Measurements from ENCODE around the gene VWA5B1.
A peak's percentile ranks its signal among the peaks of the same experiment; 100 is the strongest.

The VWA5B1 gene

GRCh38 chr1:20365421-20366055 is 74.9 kb downstream of the VWA5B1 start:
- FAIRE-seq (no peak), DNase-seq (ENCODE audit: insufficient read length, low spot score) (no peak)

GRCh38 chr1:20366056-20366462 is 75.4 kb downstream of the VWA5B1 start:
- DNase-seq (ENCODE audit: insufficient read length, low spot score) (no peak), FAIRE-seq (no peak)

DNA sequence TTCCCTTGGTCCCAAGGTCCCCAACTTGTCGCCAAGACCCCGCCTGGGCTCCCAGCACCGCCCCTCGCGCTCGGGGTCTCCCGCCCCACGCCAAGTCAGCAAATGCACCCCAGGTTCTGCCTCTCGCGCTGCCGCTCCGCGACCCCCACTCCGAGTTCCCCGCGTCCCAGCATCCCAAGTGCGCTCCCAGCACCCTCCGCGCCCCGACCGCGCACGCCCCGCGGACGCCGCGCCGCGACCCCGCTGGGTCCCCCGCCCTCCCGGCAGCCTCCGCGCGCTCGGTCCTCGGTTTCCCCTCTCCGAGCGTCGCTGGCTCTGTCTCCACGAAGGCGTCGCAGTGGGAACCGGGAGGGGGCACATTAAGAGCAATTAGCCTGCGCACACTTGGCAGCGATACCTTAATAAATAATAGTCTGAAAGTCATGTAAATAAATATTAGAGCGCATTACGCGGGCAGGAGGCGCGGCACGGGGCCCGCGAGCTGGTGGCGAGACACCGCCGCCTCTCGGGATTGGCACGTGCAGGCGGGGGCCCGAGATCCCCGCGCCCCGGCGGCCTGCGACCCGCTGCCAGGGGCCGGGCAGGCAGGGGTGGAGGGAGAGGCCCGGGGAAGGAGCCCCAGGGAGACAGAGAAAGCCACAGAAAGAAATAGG is 75.9 kb downstream of the VWA5B1 start:
- DNase-seq (ENCODE audit: insufficient read length, low spot score) (no peak), FAIRE-seq (no peak)

DNA sequence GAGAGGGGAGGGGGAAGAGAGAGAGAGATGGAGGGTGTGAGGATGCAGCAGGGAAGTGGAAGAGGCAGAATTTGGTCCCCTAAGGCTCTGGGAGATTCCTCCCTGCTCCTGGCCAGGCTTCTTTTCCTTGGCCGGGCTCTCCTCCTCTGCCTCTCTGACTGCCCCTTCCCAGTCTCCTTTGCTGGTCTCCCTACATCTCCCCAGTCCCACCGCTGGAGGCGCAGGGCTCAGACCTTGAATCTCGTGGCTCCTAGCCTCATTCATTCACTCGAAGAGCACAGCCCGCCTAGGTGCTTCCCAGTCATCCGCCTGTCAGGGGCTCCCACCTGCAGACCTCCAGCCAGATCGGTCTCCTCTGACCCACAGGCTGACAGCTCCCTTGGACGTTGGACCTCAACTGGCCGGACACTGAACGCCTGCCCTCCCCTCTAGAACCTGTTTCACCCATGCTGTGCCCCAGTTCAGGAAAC is 76.5 kb downstream of the VWA5B1 start:
- FAIRE-seq (no peak), DNase-seq (ENCODE audit: insufficient read length, low spot score) (peak; percentile 41)

DNA sequence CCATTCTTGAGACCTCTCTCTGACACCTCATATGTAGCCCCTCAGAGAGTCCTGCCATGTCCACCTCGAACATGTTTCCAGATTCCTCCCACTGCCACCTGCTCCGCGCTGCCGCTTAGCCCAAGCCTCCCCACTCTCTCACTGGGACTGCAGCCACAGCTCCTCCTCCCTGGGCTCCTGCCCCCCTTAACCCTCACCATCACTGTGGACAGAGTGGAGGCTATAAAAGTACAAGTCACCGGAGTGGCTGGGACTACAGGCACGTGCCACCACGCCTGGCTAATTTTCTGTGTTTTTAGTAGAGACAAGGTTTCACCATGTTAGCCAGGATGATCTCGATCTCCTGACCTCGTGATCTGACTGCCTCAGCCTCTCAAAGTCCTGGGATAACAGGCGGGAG is 77.0 kb downstream of the VWA5B1 start:
- FAIRE-seq (no peak), DNase-seq (ENCODE audit: insufficient read length, low spot score) (no peak)

DNA sequence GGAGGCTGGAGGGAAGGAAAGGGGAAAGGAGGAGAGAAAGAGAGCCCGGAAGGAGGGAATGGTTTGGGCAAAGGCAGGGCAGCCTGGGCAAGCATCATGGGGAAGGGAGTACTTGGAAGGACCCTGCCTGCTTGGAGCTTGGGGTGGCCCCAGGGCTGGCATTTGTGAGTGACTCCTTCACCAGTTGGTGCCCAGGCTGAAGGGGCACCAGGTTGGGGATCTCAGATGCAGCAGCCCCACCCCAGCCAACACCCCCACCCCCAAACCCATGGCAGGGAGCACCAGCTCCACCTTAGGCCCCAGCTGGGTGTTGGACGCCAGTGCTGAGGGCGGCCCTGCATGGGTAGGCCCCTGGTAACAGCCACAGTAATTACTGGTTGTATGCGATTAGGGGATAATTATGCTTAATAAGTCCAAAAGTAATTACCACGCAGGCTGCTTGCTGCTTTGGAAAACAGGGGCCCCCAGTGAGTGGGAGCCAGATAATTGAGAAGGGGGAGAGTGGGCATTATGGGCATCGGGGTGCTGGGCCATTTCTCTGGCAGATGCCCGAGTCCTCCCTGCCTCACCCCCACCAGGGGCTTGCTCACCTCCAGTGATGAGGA is 78.3 kb downstream of the VWA5B1 start:
- no peak for DNase-seq (ENCODE audit: insufficient read length, low spot score)
- FAIRE-seq: no peak

DNA sequence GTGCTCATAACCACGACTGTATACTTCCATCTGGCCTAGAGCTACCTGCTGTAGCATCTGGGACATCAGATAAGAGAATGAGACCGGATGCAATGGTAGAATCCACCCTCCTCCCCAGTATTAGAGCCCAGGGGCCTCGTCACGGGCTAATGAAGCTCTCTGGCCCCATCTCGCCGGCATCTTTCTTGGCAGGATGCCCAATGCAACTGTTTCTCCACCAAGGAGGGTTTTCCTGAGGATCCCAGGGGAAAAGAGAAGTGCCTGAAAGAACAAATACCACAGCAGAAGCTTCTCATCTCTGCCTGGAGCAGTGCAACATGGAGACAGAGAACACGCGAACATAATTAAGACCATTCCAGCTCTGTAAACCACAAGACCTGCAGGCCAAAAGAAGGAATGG is 80.0 kb downstream of the VWA5B1 start:
- no peak for DNase-seq (ENCODE audit: insufficient read length, low spot score)
- FAIRE-seq: no peak

- DNase-seq (ENCODE audit: insufficient read length, low spot score): no peak
- no peak for FAIRE-seq
These were observed 80.7 kb downstream of the VWA5B1 start for GRCh38 chr1:20371411-20371810.

DNA sequence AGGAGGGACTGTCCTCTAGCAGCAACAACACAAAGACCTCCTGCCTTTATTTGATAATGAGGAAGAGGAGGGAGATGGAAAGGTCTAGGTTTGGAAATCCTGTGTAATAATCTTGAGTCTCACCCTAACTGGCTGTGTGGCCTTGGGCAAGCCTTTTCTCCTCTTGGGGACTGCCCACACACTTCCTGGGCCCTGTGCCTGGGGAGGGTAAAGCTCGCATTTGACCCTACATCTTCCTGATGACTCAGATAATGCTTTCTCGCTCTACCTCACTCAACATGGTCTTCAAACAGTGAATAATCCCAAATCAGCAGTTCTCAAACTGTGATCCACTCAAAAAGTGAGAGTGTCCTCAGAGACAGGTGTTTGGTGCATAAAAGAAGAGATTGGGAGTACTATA is 81.2 kb downstream of the VWA5B1 start:
- FAIRE-seq (no peak), DNase-seq (ENCODE audit: insufficient read length, low spot score) (no peak)

GRCh38 chr1:20372676-20373075 is 82.0 kb downstream of the VWA5B1 start:
- DNase-seq (ENCODE audit: insufficient read length, low spot score) (no peak), FAIRE-seq (no peak)

- no peak for FAIRE-seq
- DNase-seq (ENCODE audit: insufficient read length, low spot score): no peak
These were observed 82.6 kb downstream of the VWA5B1 start for GRCh38 chr1:20373286-20373685.

- DNase-seq (ENCODE audit: insufficient read length, low spot score) (no peak), FAIRE-seq (no peak)
These were observed 83.1 kb downstream of the VWA5B1 start for GRCh38 chr1:20373764-20374163.

DNA sequence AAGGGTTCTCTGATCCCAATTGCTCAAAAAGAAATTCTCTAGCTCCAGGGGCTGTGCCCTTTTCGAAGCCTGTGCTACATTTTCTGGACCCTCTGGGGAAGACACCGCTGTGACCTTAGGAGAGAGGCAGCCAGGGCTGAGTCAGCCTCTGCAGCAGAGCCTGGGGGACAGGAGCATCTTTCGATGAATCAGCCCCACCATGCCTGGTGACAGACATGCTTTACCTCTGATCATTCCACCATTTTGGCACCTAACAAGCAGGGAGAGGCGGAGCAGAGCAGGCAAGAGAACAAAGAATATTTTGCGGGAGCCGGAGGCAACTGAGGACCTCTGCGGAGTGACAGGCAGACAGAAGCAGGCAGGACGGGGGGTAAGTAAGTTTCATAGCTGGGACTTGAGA is 84.9 kb downstream of the VWA5B1 start:
- FAIRE-seq: no peak
- no peak for DNase-seq (ENCODE audit: insufficient read length, low spot score)

DNA sequence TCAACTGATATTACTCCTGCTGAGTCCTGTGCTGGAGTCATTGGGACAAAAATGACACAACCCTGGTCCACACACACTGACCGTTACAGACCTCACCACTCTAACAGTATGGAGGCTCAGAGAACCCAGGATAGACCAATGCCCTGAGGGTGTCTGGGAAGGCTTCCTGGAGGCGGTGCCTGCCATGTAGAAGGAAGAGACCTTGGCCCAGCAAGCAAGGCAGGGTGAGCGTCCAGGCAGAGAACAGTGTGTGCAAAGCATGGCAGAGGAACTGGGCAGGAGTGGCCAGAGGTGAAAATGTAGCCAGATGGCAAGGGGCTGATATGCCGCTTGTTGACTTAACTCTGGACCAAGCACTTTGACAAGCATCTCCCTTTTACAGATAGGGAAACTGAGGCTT is 85.5 kb downstream of the VWA5B1 start:
- DNase-seq (ENCODE audit: insufficient read length, low spot score) (no peak), FAIRE-seq (no peak)

GRCh38 chr1:20376880-20377494 is 86.3 kb downstream of the VWA5B1 start:
- peak; percentile 59 for DNase-seq (ENCODE audit: insufficient read length, low spot score)

GRCh38 chr1:20377516-20378270 is 87.0 kb downstream of the VWA5B1 start:
- no peak for DNase-seq (ENCODE audit: insufficient read length, low spot score)
- no peak for FAIRE-seq

More at GRCh38 chr1:20376880-20377494, 86.3 kb downstream of the VWA5B1 start:
- FAIRE-seq: peak; percentile 86

GRCh38 chr1:20379075-20379474 is 88.4 kb downstream of the VWA5B1 start:
- FAIRE-seq (no peak), DNase-seq (ENCODE audit: insufficient read length, low spot score) (no peak)

- DNase-seq (ENCODE audit: insufficient read length, low spot score) (no peak), FAIRE-seq (no peak)
These were observed 89.5 kb downstream of the VWA5B1 start for GRCh38 chr1:20380175-20380574.

DNA sequence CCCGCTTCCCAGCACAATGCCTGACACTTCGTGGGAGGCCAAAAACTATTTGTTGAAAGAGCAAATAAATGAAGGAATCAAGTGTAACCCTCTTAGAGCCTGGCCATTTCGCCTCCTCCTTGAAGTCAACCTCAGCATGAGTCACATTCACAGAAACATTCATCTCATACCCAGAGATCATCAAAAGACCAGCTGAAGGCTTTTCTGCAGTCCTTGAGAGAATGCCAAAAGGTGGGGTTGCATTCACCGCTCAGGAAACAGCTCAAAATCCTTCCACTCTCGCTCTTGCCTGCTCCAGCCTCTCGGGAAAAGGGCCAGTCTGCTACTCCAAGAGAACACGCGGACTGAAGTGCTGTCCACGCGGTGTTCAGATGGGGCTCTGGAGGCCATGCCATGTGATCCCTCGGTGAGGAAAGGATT is 90.0 kb downstream of the VWA5B1 start:
- FAIRE-seq (no peak), DNase-seq (ENCODE audit: insufficient read length, low spot score) (no peak)

GRCh38 chr1:20381045-20381641 is 90.5 kb downstream of the VWA5B1 start:
- FAIRE-seq (no peak), DNase-seq (ENCODE audit: insufficient read length, low spot score) (no peak)

- DNase-seq (ENCODE audit: insufficient read length, low spot score) (no peak), FAIRE-seq (no peak)
These were observed 91.3 kb downstream of the VWA5B1 start for GRCh38 chr1:20381961-20382360.
